DOHH2 (cell line): ENCODE results near the gene TCOF1.

Experiments
- H3F3A ChIP-seq: fragments of 200-600 bp; sonication (generic), shearing (Covaris generic); 2 replicates; pipeline ENCODE4 v1.6.0; 2016; ENCODE audit warnings: antibody characterized with exemption, mild to moderate bottlenecking; ENCODE audit not compliant: control insufficient read depth, insufficient read depth
- H3K27ac ChIP-seq: fragments of 200-600 bp; sonication (generic); 2 replicates; pipeline ENCODE4 v1.5.1; 2014; ENCODE audit warnings: low read depth, mild to moderate bottlenecking, low read length, moderate library complexity
- H3K27me3 ChIP-seq: fragments of 200-600 bp; sonication (generic); 2 replicates; pipeline ENCODE4 v1.6.1; 2014; ENCODE audit warnings: mild to moderate bottlenecking, low read length, mixed read lengths; ENCODE audit not compliant: control insufficient read depth
- H3K36me3 ChIP-seq: fragments of 200-600 bp; sonication (generic); 2 replicates; pipeline ENCODE4 v1.6.1; 2014; ENCODE audit warnings: mild to moderate bottlenecking, low read length, moderate library complexity, mixed read lengths; ENCODE audit not compliant: control insufficient read depth
- H3K4me1 ChIP-seq: fragments of 200-600 bp; sonication (generic); 2 replicates; pipeline ENCODE4 v1.6.1; 2014; ENCODE audit warnings: mild to moderate bottlenecking, low read length, mixed read lengths; ENCODE audit not compliant: control insufficient read depth
- H3K4me2 ChIP-seq: fragments of 200-600 bp; sonication (generic); 2 replicates; pipeline ENCODE4 v1.6.0; 2014; ENCODE audit warnings: mild to moderate bottlenecking, low read length, moderate library complexity
- H3K4me3 ChIP-seq: fragments of 200-600 bp; sonication (generic); 2 replicates; pipeline ENCODE4 v1.5.1; 2014; ENCODE audit warnings: mild to moderate bottlenecking, low read length, mixed read lengths
- H3K79me2 ChIP-seq: fragments of 200-600 bp; sonication (generic); 2 replicates; pipeline ENCODE4 v1.6.1; 2014; ENCODE audit warnings: mild to moderate bottlenecking, low read length, mixed read lengths; ENCODE audit not compliant: control insufficient read depth
- H3K9me2 ChIP-seq: fragments of 200-600 bp; sonication (generic); replicated peaks from 2 replicates; pipeline ENCODE4 v1.6.1; 2014; ENCODE audit warnings: mild to moderate bottlenecking, low read length, mixed read lengths; ENCODE audit not compliant: control insufficient read depth
- H3K9me3 ChIP-seq: fragments of 200-600 bp; sonication (generic); 2 replicates; pipeline ENCODE4 v1.6.1; 2014; ENCODE audit warnings: antibody characterized with exemption, low read length, mixed read lengths; ENCODE audit not compliant: control insufficient read depth, insufficient read depth
- H4K20me1 ChIP-seq: fragments of 200-600 bp; sonication (generic); 2 replicates; pipeline ENCODE4 v1.6.0; 2014; ENCODE audit warnings: low read depth, mild to moderate bottlenecking, antibody characterized with exemption, low read length, moderate library complexity; ENCODE audit not compliant: control insufficient read depth, insufficient read depth
- EZH2phosphoT487 ChIP-seq: fragments of 200-600 bp; sonication (generic); IDR thresholded peaks from 2 replicates; pipeline ENCODE4 v1.6.1; 2017; ENCODE audit warnings: borderline replicate concordance, mild to moderate bottlenecking, antibody characterized with exemption, low read length, moderate library complexity, mixed read lengths
- TF ChIP-seq, protein P1 (sequence below): fragments of 200-600 bp; sonication (generic); IDR thresholded peaks from one replicate; pipeline ENCODE4 v1.5.1; 2014; ENCODE audit warnings: antibody characterized with exemption, mild to moderate bottlenecking, low read depth, low read length; ENCODE audit not compliant: poor library complexity, severe bottlenecking

TCOF1 gene

DNA sequence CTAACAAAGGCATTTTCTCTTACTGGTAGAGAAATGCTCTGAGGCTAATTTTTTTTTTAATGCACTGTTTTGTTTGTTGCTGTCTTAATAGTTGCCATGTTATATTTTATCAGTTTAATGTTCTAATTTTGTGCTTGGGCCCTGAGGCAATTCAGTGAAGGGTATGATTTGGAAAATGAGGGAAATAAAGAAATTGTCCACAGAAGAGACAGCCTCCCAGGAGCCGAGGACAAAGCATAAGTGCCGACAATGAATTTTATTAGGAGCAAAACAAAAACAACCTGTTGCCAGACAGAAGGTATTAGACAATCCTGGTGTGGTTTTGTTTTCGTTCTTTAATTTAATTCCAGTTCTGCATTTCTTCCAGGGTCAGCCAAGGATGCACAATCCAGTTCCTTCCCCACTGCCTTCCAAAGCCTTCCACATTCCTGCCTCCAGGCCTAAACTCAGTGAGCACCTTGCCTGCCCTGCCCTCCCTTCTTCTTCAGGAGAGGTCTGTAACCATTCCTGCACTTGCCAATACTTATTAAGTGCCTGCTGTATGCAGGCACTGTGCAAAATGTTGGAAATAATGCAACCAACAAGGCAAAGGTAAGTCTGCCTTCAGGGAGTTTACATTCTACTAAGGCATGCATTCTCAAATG, 4.3 kb upstream of the TCOF1 start:
- Histone ChIP-seq H3F3A (no peaks in the 10 kb centered on the region), H3K9me2 (no peaks in the 10 kb centered on the region), H3K4me3 (no peak overlapping the region), H4K20me1 (no peaks in the 10 kb centered on the region), H3K36me3 (peaks cover 5% of the 10 kb centered on the region), H3K9me3 (no peaks in the 10 kb centered on the region), H3K79me2 (peaks cover 10% of the 10 kb centered on the region), H3K27me3 (no peaks in the 10 kb centered on the region), H3K4me1 (peaks cover 20% of the 10 kb centered on the region), H3K4me2 (no peak overlapping the region), H3K27ac (no peak overlapping the region)
- TF ChIP-seq, protein P1, sequence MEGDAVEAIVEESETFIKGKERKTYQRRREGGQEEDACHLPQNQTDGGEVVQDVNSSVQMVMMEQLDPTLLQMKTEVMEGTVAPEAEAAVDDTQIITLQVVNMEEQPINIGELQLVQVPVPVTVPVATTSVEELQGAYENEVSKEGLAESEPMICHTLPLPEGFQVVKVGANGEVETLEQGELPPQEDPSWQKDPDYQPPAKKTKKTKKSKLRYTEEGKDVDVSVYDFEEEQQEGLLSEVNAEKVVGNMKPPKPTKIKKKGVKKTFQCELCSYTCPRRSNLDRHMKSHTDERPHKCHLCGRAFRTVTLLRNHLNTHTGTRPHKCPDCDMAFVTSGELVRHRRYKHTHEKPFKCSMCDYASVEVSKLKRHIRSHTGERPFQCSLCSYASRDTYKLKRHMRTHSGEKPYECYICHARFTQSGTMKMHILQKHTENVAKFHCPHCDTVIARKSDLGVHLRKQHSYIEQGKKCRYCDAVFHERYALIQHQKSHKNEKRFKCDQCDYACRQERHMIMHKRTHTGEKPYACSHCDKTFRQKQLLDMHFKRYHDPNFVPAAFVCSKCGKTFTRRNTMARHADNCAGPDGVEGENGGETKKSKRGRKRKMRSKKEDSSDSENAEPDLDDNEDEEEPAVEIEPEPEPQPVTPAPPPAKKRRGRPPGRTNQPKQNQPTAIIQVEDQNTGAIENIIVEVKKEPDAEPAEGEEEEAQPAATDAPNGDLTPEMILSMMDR: no peak
- TF ChIP-seq EZH2phosphoT487: no peak

DNA sequence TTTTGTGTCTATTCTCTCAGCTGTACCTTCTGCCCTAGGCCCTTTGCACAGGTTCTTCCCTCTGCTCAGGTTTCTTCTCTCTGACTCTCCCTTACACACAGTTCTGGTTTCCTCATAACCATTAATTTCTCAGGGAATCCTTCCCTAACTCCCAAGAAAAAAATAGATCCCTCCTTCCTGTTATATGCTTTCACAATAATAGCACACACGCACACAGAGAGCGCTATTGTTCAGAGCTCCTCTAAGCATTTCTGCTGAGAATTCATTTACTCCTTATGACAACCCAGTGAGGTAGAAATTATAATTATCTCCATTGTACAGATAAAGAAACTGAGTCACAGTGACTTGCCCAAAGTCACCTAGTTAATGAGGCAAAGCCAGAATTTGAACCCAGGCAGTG, 1.7 kb upstream of the TCOF1 start:
- H3K4me1 ChIP-seq: peaks cover 40% of the 10 kb centered on the region
- no peak overlapping the region for H3K4me2 ChIP-seq
- no peaks in the 10 kb centered on the region for H3K9me3 ChIP-seq
- H4K20me1 ChIP-seq: peaks cover 5% of the 10 kb centered on the region; the same call in 1 of the 2 replicates
- H3K27me3 ChIP-seq: no peaks in the 10 kb centered on the region
- no peak overlapping the region for H3K27ac ChIP-seq
- H3F3A ChIP-seq: no peaks in the 10 kb centered on the region
- peaks cover 36% of the 10 kb centered on the region for H3K79me2 ChIP-seq
- no peak overlapping the region for H3K4me3 ChIP-seq
- no peaks in the 10 kb centered on the region for H3K9me2 ChIP-seq
- H3K36me3 ChIP-seq: peaks cover 30% of the 10 kb centered on the region
- no peak for TF ChIP-seq EZH2phosphoT487
- TF ChIP-seq, protein P1: no peak

DNA sequence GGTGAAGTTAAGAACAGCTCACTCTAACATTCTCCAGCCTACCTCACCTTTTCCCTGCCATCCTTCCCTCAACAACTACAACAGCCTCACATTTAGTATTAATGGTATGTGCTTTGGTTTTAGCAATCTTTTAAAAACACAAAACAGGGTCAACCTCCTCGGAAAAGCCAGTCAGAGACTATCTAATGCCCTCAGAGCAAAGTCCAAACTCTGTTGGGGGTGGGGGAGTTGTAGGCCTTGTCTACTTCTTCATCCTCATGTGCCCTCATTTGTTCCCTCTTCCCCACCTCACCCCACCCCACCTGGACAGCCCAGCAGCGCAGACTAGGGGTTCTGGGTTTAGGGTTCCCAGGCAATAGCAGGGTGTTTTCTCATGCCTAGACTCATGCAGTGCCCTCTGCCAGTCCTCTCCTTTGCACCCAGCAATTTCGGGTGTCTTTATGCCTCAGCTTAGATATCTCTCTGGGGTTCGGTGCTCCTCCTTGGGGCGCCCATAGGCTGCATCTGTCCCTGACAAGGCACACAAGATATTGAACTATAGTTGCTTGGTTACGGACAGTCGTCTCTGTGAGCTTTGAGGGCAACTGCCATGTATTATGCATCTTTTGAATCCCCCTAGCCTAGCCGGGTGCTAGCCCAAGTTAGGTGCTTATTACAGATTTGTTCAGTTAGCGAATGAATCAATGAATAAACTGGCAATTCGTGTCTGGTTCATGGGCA, 762 bp upstream of the TCOF1 start:
- H3K9me3 ChIP-seq: no peaks in the 10 kb centered on the region
- peak overlapping the region; percentile 73 for H3K4me2 ChIP-seq
- no peak for TF ChIP-seq EZH2phosphoT487
- TF ChIP-seq, protein P1: no peak
- H3K4me1 ChIP-seq: peaks cover 41% of the 10 kb centered on the region
- no peaks in the 10 kb centered on the region for H3F3A ChIP-seq
- no peak overlapping the region for H3K27ac ChIP-seq
- no peaks in the 10 kb centered on the region for H3K27me3 ChIP-seq
- H3K36me3 ChIP-seq: peaks cover 40% of the 10 kb centered on the region
- no peaks in the 10 kb centered on the region for H3K9me2 ChIP-seq
- peaks cover 9% of the 10 kb centered on the region for H4K20me1 ChIP-seq
- H3K4me3 ChIP-seq: peak overlapping the region; percentile 98
- H3K79me2 ChIP-seq: peaks cover 46% of the 10 kb centered on the region
